Heart right ventricle (tissue), 16 donors: Measurements from ENCODE around the gene TPO. TPM values are rescaled to one million over a fixed set of nuclear protein-coding genes. Genes with fewer than 3 reads are reported as not detected.

Source experiments
- ATAC-seq, 8 donors: fragments of 200-7000 bp; cut with Tn5 transposase; one replicate each; pipeline ENCODE4 v1.9.1; 2020; ENCODE audit warnings: mild to moderate bottlenecking in 8 of 8, moderate library complexity in 8 of 8, moderate number of reproducible peaks in 1 of 8
- DNase-seq, 2 donors: peaks; one replicate each; pipeline ENCODE4 v3.0.0-alpha.2; 2020
- H3K27ac ChIP-seq, 10 donors: fragments of 200-600 bp; sonication (generic) in 2 of 10; one replicate each; pipeline versions ENCODE4 v1.5.0 to v1.8.0; 2020 to 2022; ENCODE audit warnings: mild to moderate bottlenecking in 3 of 10
- H3K27me3 ChIP-seq, 7 donors: fragments of 200-600 bp; one replicate each; pipeline ENCODE4 v1.8.0; 2021 to 2022; ENCODE audit warnings: mild to moderate bottlenecking in 2 of 7
- H3K36me3 ChIP-seq, 9 donors: fragments of 200-600 bp; sonication (generic) in 1 of 9; one replicate each; pipeline versions ENCODE4 v1.5.0 to v1.8.0; 2020 to 2022; ENCODE audit warnings: mild to moderate bottlenecking in 2 of 9
- H3K4me1 ChIP-seq, 9 donors: fragments of 200-600 bp; sonication (generic) in 1 of 9; one replicate each; pipeline versions ENCODE4 v1.5.0 to v1.8.0; 2020 to 2022; ENCODE audit warnings: mild to moderate bottlenecking in 4 of 9
- H3K4me3 ChIP-seq, 10 donors: fragments of 200-600 bp; sonication (generic) in 2 of 10; one replicate each; pipeline versions ENCODE4 v1.5.0 to v1.8.0; 2020 to 2022; ENCODE audit warnings: mild to moderate bottlenecking in 7 of 10, moderate library complexity in 2 of 10
- H3K9me3 ChIP-seq, 11 donors: fragments of 200-600 bp in 10 of 11; sonication (generic) in 2 of 11; one replicate each; pipeline versions ENCODE4 v1.5.0 to v1.8.0; 2013 to 2022; ENCODE audit warnings: mild to moderate bottlenecking in 2 of 11, control low read depth in 1 of 11, moderate library complexity in 1 of 11
- CTCF ChIP-seq, 9 donors: fragments of 200-600 bp; sonication (generic) in 2 of 9; IDR thresholded peaks; one replicate each; pipeline versions ENCODE4 v1.5.0 to v1.8.0; 2021 to 2022; ENCODE audit warnings: antibody characterized with exemption in 9 of 9, mild to moderate bottlenecking in 5 of 9, moderate library complexity in 1 of 9
- WGBS, 2 donors: extraction: QIAGEN DNeasy Blood & Tissue Kit; methylation state at CpG; one replicate each; pipeline ENCODE4 v1.1.7; 2013; ENCODE audit warnings: inconsistent platforms in 1 of 2; 5-methylcytosine and 5-hydroxymethylcytosine counted together
- intact Hi-C, 10 donors: fragments of 100-400 bp; cut with DNase I; formaldehyde crosslinking; loops; one replicate each; pipeline versions ENCODE4 v1.11.1 to v1.14.2; 2022
- polyA plus RNA-seq, 2 donors: library from polyadenylated mRNA; stranded (reverse); fragments of 200-250 nt; gene quantifications; one replicate each; pipeline ENCODE4 v1.2.3, GENCODE V29; 2013
- total RNA-seq, 10 donors: library from RNA; stranded (reverse); fragmentation: NEBNext Ultra II Directional in 3 of 10; extraction: Animal tissue kit (Norgen Biotek cat#: 25700) in 3 of 10; gene quantifications; one replicate each; pipeline versions ENCODE4 v1.2.1 to v1.2.4, GENCODE V29; 2021 to 2023
- donor health status: Arrhythmogenic right ventricular cardiomyopathy.
- donor health status: ischemic (EF 13 %, LVEDD 7.1; RV severe dilation, severe dysfunction).
- donor health status: healthy with polysubstance abuse.
- donor health status: DM: no; HTN: yes; CAD: no.
- donor health status: DM: no; HTN: no; CAD: no.
- donor health status: ischemic (EF 25% LVEDD 6.9; RV normal size, moderate dysfunction).
- donor health status: ischemic (EF 25% LVEDD 5.7; RV mildly dilated, moderate dysfunction).
- donor health status: healthy.
- donor health status: DM: yes; HTN: yes; CAD: no.
- donor health status: Ischemic cardiomyopathy.
- donor health status: ischemic (EF 35%, LVEDD 5.7; RV mildly dilated, moderate dysfunction).
- donor health status: nonischemic (EF 11% LVEDD 7.7; RV severe dilation, severe dysfunction).
- donor health status: DM: yes; HTN: yes; CAD: no.
- donor health status: PGD.
- donor health status: ischemic (EF 29% LVEDD 5.4; RV normal size, mild dysfunction).
- donor health status: nonischemic (EF 23%, LVEDD 6.1; RV moderate dilation, normal function).

Gene TPO
- total and polyA plus RNA-seq, 12 donors = 0.85 to 22.1 (median 6.4) TPM

DNA sequence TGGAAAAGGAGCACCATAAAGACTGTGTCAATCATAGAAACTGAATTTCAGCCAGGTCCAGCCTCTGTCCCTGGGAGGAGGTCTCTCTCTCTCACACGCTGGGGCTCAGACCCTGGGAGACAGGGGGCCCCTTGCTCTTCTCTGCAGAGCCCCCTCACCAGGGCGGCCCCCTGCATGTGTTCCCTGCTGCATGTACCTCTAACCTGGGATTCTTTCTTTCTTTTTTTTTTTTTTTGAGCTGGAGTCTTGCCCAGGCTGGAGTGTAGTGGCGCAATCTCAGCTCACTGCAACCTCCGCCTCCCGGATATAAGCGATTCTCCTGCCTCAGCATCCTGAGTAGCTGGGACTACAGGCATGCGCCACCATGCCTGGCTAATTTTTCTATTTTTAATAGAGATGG lies 46.5 kb downstream of the TPO start:
- no peak for DNase-seq
- Histone ChIP-seq H3K4me3 (no peak overlapping the region), H3K27me3 (peaks cover 0 to 12% (median 0%) of the 10 kb centered on the region in 7 donors), H3K4me1 (peaks cover 0 to 7% (median 0%) of the 10 kb centered on the region in 9 donors), H3K9me3 (peaks cover 0 to 6% (median 0%) of the 10 kb centered on the region in 11 donors), H3K36me3 (no peaks in the 10 kb centered on the region), H3K27ac (no peak overlapping the region)
- 40 to 59% methylated on average over 7 of the region's 7 CpGs for WGBS, 2 donors
- intact Hi-C loops = no loop called here
- no peak for ATAC-seq
- no peak for TF ChIP-seq CTCF (IDR thresholded peaks at IDR 0.05)

- Histone ChIP-seq H3K4me1 (peaks cover 0 to 2% (median 0%) of the 10 kb centered on the region in 9 donors), H3K4me3 (no peak overlapping the region), H3K27me3 (peaks cover 0 to 12% (median 0%) of the 10 kb centered on the region in 7 donors), H3K9me3 (peaks cover 0 to 4% (median 0%) of the 10 kb centered on the region in 11 donors), H3K36me3 (no peaks in the 10 kb centered on the region), H3K27ac (no peak overlapping the region)
- intact Hi-C loops = no loop called here
- ATAC-seq (no peak), DNase-seq (no peak)
- 77 to 78% methylated on average over 11 of the region's 11 CpGs for WGBS, 2 donors
- no peak for TF ChIP-seq CTCF (IDR thresholded peaks at IDR 0.05)
These were observed 47.7 kb downstream of the TPO start for GRCh38 chr2:1460851-1461418.

DNA sequence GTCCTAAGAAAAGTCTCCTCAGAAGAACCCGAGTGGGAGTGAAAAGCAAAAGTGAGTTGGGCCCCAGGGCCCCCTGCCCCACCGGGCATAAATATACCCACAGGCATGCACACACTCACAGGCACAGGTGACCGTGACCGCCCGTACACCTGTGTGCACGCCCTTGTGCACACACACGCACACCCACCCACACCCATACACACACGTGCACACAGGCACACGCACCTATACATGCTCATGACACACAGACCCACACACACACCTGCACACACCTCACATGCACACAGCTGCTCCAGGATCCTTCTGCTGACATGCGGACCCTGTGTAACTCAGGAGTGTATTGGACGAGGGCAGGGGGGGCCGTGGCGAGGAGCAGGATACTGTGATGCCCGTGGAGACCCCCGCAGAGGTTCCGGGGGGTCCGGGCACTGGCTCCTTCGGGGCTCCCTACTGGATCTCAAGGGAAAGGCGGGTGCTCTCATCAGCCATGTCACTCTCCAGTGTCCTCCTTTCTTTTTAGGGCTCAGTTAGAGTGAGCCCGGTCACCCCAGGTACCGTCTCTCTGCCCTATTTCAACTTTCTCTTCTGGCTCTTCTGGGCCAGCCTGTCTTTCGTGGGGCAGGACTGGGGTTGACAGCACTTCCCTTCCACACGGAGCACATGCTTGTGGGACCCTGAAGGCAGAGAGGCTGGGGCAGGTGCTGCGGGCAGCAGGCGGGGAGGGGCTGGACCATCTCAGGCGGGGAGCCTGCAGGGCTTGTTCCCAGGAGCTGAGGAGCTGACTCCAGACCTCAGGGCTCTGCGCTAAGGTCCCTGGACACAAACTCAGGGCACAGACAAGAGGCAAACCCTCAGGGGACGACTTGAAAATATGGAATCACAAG lies 48.5 kb downstream of the TPO start:
- DNase-seq = no peak
- ATAC-seq = peak in 2 of 8 donors; percentile 25 to 47
- intact Hi-C loops = no loop called here
- peaks cover 0 to 4% (median 0%) of the 10 kb centered on the region in 11 donors for H3K9me3 ChIP-seq
- no peak overlapping the region for H3K27ac ChIP-seq
- no peaks in the 10 kb centered on the region for H3K4me1 ChIP-seq
- no peak overlapping the region for H3K4me3 ChIP-seq
- peaks cover 0 to 12% (median 0%) of the 10 kb centered on the region in 7 donors for H3K27me3 ChIP-seq
- H3K36me3 ChIP-seq = no peaks in the 10 kb centered on the region
- TF ChIP-seq CTCF (IDR thresholded peaks at IDR 0.05) = no peak
- 74 to 75% methylated on average over 28 of the region's 28 CpGs for WGBS, 2 donors

DNA sequence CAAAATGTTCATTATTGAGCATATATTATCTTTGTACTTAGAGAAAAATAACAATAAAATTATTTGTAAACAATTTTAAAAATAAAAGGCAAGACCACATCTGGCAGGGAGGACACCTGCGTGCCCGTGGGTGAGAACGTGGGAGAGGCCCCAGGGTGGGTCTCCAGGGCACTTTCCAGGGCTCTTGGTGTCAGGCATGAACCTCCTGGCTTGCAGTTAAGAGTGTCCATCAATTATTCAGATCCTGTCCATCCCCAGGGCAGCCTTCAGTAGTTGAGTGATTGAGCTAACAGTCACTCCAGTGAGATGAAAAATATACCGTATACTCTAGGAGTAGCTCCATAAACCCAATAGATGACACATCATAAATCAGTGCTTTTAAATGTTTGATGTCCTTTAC lies 49.7 kb downstream of the TPO start:
- intact Hi-C loops = no loop called here
- TF ChIP-seq CTCF (IDR thresholded peaks at IDR 0.05) = no peak
- no peak for DNase-seq
- peaks cover 0 to 11% (median 0%) of the 10 kb centered on the region in 11 donors for H3K9me3 ChIP-seq
- peaks cover 0 to 12% (median under 1%) of the 10 kb centered on the region in 7 donors for H3K27me3 ChIP-seq
- H3K4me1 ChIP-seq = no peaks in the 10 kb centered on the region
- no peak overlapping the region for H3K27ac ChIP-seq
- no peaks in the 10 kb centered on the region for H3K36me3 ChIP-seq
- no peak for ATAC-seq
- no peak overlapping the region for H3K4me3 ChIP-seq
- 74 to 84% methylated on average over 4 of the region's 4 CpGs for WGBS, 2 donors
